A549 (cell line): ENCODE results near the gene GZMM.

Source experiments
- CTCF ChIP-seq: fragments of >200 bp; sonication (Bioruptor Twin); formaldehyde crosslinking; IDR thresholded peaks from 3 replicates; pipeline ENCODE4 v1.5.1; 2016
- HEYL ChIP-seq: fragments of 250-450 bp; sonication (Bioruptor Pico); IDR thresholded peaks from 2 replicates; pipeline ENCODE4 v1.8.0; 2021; ENCODE audit warnings: mild to moderate bottlenecking, moderate library complexity
- REST ChIP-seq: fragments of 200-600 bp; sonication (generic); IDR thresholded peaks from 2 replicates; pipeline ENCODE4 v1.6.1; 2016; ENCODE audit warnings: antibody characterized with exemption, mild to moderate bottlenecking, moderate library complexity
- USF2 ChIP-seq: fragments of 450-650 bp; IDR thresholded peaks from 2 replicates; pipeline ENCODE4 v1.6.1; 2014; ENCODE audit warnings: antibody characterized with exemption

GRCh38 chr19:593055-593454 is 49.2 kb downstream of the GZMM start:
- TF ChIP-seq HEYL (CRISPR knock-in tag): no peak
- TF ChIP-seq CTCF: no peak
- TF ChIP-seq USF2: no peak
- no peak for TF ChIP-seq REST
